IMR-90 (cell line): ENCODE results near the gene SIAH2. TPM values are rescaled to one million over a fixed set of nuclear protein-coding genes. Genes with fewer than 3 reads are reported as not detected.

Source experiments
- ATAC-seq: fragments of 200-7000 bp; cut with Tn5 transposase; 2 replicates; pipeline ENCODE4 v1.9.1; 2020; ENCODE audit warnings: low read depth, mild to moderate bottlenecking, moderate library complexity
- BruUV-seq: library from RNA; stranded (reverse); fragments of 400-500 nt; replicated peaks from 2 replicates; lab custom pipeline; 2021; lab: Mats Ljungman, UMichigan
- CTCF ChIA-PET: fragments of 300-600 bp; formaldehyde crosslinking; extraction: SDS; loops from one replicate; lab custom pipeline; 2021; ENCODE audit warnings: antibody characterized with exemption; lab: Yijun Ruan, JAX
- POLR2A ChIA-PET: fragments of 300-600 bp; sonication (Branson Sonifier 250); formaldehyde crosslinking; loops from one replicate; lab custom pipeline; 2022; ENCODE audit warnings: antibody characterized with exemption; ENCODE audit not compliant: unreplicated experiment; lab: Charles Lee
- DNase-seq: peaks from one replicate; pipeline ENCODE4 v3.0.0; 2013
- H2AFZ ChIP-seq: replicated peaks from 2 replicates; pipeline ENCODE3; 2013; ENCODE audit warnings: low read length, mild to moderate bottlenecking; ENCODE audit not compliant: poor library complexity
- H2AK5ac ChIP-seq: 2 replicates; pipeline ENCODE4 v1.6.1; 2013; ENCODE audit warnings: low read depth, low read length, inconsistent platforms
- H2AK9ac ChIP-seq: replicated peaks from 2 replicates; pipeline ENCODE3; 2013; ENCODE audit warnings: mild to moderate bottlenecking, low read depth, low read length, moderate library complexity; ENCODE audit not compliant: poor library complexity
- H2BK120ac ChIP-seq: 2 replicates; pipeline ENCODE4 v1.6.1; 2013; ENCODE audit warnings: low read depth, low read length, inconsistent platforms
- H2BK15ac ChIP-seq: 3 replicates; pipeline ENCODE4 v1.6.1; 2013; ENCODE audit warnings: low read depth, low read length, inconsistent platforms
- H2BK20ac ChIP-seq: 2 replicates; pipeline ENCODE4 v1.6.1; 2013; ENCODE audit warnings: low read depth, mild to moderate bottlenecking, inconsistent platforms, low read length, moderate library complexity
- H2BK5ac ChIP-seq: 2 replicates; pipeline ENCODE4 v1.6.1; 2013; ENCODE audit warnings: mild to moderate bottlenecking, low read depth, low read length, inconsistent platforms; ENCODE audit not compliant: poor library complexity, severe bottlenecking
- H3K14ac ChIP-seq: replicated peaks from 2 replicates; pipeline ENCODE4 v1.6.1; 2013; ENCODE audit warnings: low read depth, low read length, inconsistent platforms
- H3K18ac ChIP-seq: 2 replicates; pipeline ENCODE4 v1.6.1; 2013; ENCODE audit warnings: low read depth, low read length, control low read depth
- H3K23ac ChIP-seq: 2 replicates; pipeline ENCODE4 v1.6.1; 2013; ENCODE audit warnings: low read depth, low read length, inconsistent platforms
- H3K27ac ChIP-seq: 2 replicates; pipeline ENCODE4 v1.5.1; 2013; ENCODE audit warnings: mild to moderate bottlenecking, control low read depth, low read length; ENCODE audit not compliant: insufficient read depth
- H3K27me3 ChIP-seq: 2 replicates; pipeline ENCODE4 v1.6.1; 2013; ENCODE audit warnings: low read length; ENCODE audit not compliant: control insufficient read depth, insufficient read depth
- H3K36me3 ChIP-seq: 2 replicates; pipeline ENCODE4 v1.6.1; 2013; ENCODE audit warnings: low read length, mixed read lengths; ENCODE audit not compliant: control insufficient read depth, insufficient read depth
- H3K4ac ChIP-seq: 2 replicates; pipeline ENCODE4 v1.6.1; 2013; ENCODE audit warnings: low read depth, low read length, inconsistent platforms
- H3K4me1 ChIP-seq: 2 replicates; pipeline ENCODE4 v1.6.1; 2013; ENCODE audit warnings: low read length, mixed read lengths; ENCODE audit not compliant: control insufficient read depth, insufficient read depth
- H3K4me2 ChIP-seq: 2 replicates; pipeline ENCODE4 v1.6.1; 2013; ENCODE audit warnings: low read depth, mild to moderate bottlenecking, control low read depth, low read length, moderate library complexity
- H3K4me3 ChIP-seq: 2 replicates; pipeline ENCODE4 v1.5.1; 2013; ENCODE audit warnings: low read depth, mild to moderate bottlenecking, control low read depth, low read length, moderate library complexity; ENCODE audit not compliant: insufficient read depth
- H3K56ac ChIP-seq: 2 replicates; pipeline ENCODE4 v1.6.1; 2013; ENCODE audit warnings: low read length, inconsistent platforms; ENCODE audit not compliant: insufficient read depth; ENCODE audit errors: extremely low read depth
- H3K79me1 ChIP-seq, 2 experiments: 2 replicates each; pipeline ENCODE4 v1.6.1; 2013; ENCODE audit warnings: low read length in 2 of 2, inconsistent platforms in 1 of 2, low read depth in 1 of 2
- H3K9ac ChIP-seq: 2 replicates; pipeline ENCODE4 v1.6.1; 2013; ENCODE audit warnings: low read depth, low read length, control low read depth
- H3K9me1 ChIP-seq: 2 replicates; pipeline ENCODE4 v1.6.1; 2013; ENCODE audit warnings: low read length, inconsistent platforms; ENCODE audit not compliant: insufficient read depth
- H3K9me3 ChIP-seq: 2 replicates; pipeline ENCODE4 v1.6.1; 2013; ENCODE audit warnings: low read length; ENCODE audit not compliant: control insufficient read depth, insufficient read depth
- H4K20me1 ChIP-seq: 2 replicates; pipeline ENCODE4 v1.6.1; 2013; ENCODE audit warnings: low read length, inconsistent platforms; ENCODE audit not compliant: insufficient read depth
- H4K5ac ChIP-seq: 2 replicates; pipeline ENCODE4 v1.6.1; 2013; ENCODE audit warnings: mild to moderate bottlenecking, low read depth, low read length, control low read depth
- H4K8ac ChIP-seq, 2 experiments: 2 replicates each; pipeline ENCODE4 v1.6.1; 2013; ENCODE audit warnings: low read depth in 2 of 2, low read length in 2 of 2, control low read depth in 1 of 2, inconsistent platforms in 1 of 2
- H4K91ac ChIP-seq: 2 replicates; pipeline ENCODE4 v1.6.1; 2013; ENCODE audit warnings: low read depth, low read length, inconsistent platforms; ENCODE audit not compliant: insufficient read depth
- MAFK ChIP-seq: IDR thresholded peaks from 2 replicates; pipeline ENCODE4 v1.6.1; 2012; ENCODE audit warnings: low read depth, low read length, improper control_type of control experiment
- MAZ ChIP-seq: IDR thresholded peaks from 2 replicates; pipeline ENCODE4 v1.6.1; 2012; ENCODE audit warnings: low read depth, mild to moderate bottlenecking, low read length, improper control_type of control experiment, moderate library complexity, borderline replicate concordance
- POLR2A ChIP-seq: IDR thresholded peaks from 2 replicates; pipeline ENCODE4 v1.6.1; 2012; ENCODE audit warnings: mild to moderate bottlenecking, low read depth, low read length
- RAD21 ChIP-seq: IDR thresholded peaks from 2 replicates; pipeline ENCODE4 v1.6.1; 2012; ENCODE audit warnings: low read length, improper control_type of control experiment
- WGBS, 2 experiments: methylation state at CpG; one replicate each; pipeline versions ENCODE4 v1.1.5 to v1.1.7; 2013; ENCODE audit warnings: missing lambda C conversion rate in 2 of 2; ENCODE audit not compliant: insufficient read length in 1 of 2; ENCODE audit errors: extremely low coverage in 2 of 2; 5-methylcytosine and 5-hydroxymethylcytosine counted together
- dilution Hi-C: fragments of 300-500 bp; cut with HindIII; formaldehyde crosslinking; loops from one replicate; pipeline ENCODE4 v1.14.3; 2018; ENCODE audit warnings: low sequenced_read_pairs; ENCODE audit not compliant: unreplicated experiment
- in situ Hi-C: fragments of 300-500 bp; cut with MboI; formaldehyde crosslinking; loops from 3 replicates; pipeline ENCODE4 v1.14.3; 2019; ENCODE audit warnings: low sequenced_read_pairs, inconsistent platforms, mixed read lengths
- intact Hi-C: fragments of 100-400 bp; cut with micrococcal nuclease; formaldehyde crosslinking; loops from 2 replicates; pipeline ENCODE4 v1.10.0; 2022
- polyA plus RNA-seq, 3 experiments: library from polyadenylated mRNA; depleted of rRNA; stranded (reverse); fragments of >200 nt; gene quantifications; 2 replicates each; pipeline ENCODE4 v1.2.3, GENCODE V29; 2012; ENCODE audit warnings: low replicate concordance in 1 of 3
- total RNA-seq: library from RNA; depleted of rRNA; stranded (reverse); fragments of >200 nt; gene quantifications from 2 replicates; pipeline ENCODE4 v1.2.3, GENCODE V29; 2012

Gene SIAH2
- total and polyA plus RNA-seq, 2 of the 4 experiments (the other 2 are of a cell fraction), result 24.7 to 61.8 TPM

DNA sequence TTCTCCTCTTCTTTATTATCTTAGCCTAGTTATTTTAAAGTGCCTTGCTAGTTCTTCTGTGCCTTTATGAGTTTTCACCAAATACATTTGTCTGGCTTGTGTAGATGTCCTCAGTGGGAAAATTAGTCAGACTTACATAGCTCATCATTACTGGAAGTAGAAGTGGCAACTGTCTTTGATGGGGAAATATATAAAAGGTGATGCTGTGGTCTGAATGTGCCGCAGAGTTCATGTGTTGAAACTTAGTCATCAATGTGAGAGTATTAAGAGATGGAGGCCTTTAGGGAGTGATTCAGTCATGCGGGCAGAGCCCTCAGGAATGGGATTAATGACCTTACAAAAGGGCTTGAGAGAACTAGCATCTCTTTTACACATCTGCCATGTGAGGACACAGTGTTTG is 52.9 kb downstream of the SIAH2 start:
- Histone ChIP-seq H2AFZ (no peak overlapping the region), H3K36me3 (no peaks in the 10 kb centered on the region), H3K9me3 (no peaks in the 10 kb centered on the region), H3K14ac (no peak overlapping the region), H3K27me3 (no peaks in the 10 kb centered on the region), H2BK20ac (no peak overlapping the region), H4K91ac (no peak overlapping the region), H2AK5ac (no peak overlapping the region), H3K23ac (no peak overlapping the region), H2BK15ac (no peak overlapping the region), H4K5ac (no peak overlapping the region), H2AK9ac (no peak overlapping the region), H2BK5ac (no peak overlapping the region), H3K27ac (no peak overlapping the region), H3K4me3 (no peak overlapping the region), H3K9ac (no peak overlapping the region), H3K4ac (no peak overlapping the region), H4K20me1 (no peaks in the 10 kb centered on the region), H3K4me2 (no peak overlapping the region), H3K18ac (no peak overlapping the region), H4K8ac (no peak overlapping the region), H3K79me1 (no peaks in the 10 kb centered on the region), H3K56ac (no peak overlapping the region), H2BK120ac (no peak overlapping the region), H3K4me1 (no peaks in the 10 kb centered on the region), H3K9me1 (peaks cover 2% of the 10 kb centered on the region; the same call in 1 of the 2 replicates)
- BruUV-seq, result no TSS peak
- intact Hi-C loops (no loop called here), dilution Hi-C loops (no loop called here), in situ Hi-C loops (no loop called here)
- ChIA-PET CTCF (no interaction called here), POLR2A (no interaction called here)
- 86% methylated on average over 1 of the region's 2 CpGs; no CpG with 5 or more reads in 1 of the 2 experiments for WGBS, 2 experiments
- TF ChIP-seq MAZ (no peak), RAD21 (no peak), MAFK (no peak), POLR2A (no peak)
- DNase-seq (peak; percentile 43), ATAC-seq (no peak)
